ENCODE results near the gene FPR2.

DNA sequence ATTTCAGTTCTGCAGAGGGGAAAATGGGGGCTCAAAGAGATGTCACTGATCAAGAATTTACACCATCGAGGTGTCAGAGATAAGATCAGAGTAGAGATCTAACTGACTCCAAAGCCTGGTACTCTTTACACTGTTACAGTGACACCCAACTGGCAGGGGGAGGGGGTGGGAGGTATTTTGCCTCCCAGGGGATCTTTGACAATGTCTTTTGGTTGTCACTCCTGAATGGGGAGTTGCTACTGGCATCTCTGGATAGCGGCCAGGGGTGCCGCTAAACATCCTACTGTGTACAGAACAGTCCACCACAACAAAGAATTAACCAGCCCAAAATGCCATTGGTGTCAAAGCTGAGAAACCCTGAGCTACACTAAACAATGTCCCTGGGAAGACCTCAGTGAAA lies 37.1 kb downstream of the FPR2 start:
- TF ChIP-seq, protein P1, sequence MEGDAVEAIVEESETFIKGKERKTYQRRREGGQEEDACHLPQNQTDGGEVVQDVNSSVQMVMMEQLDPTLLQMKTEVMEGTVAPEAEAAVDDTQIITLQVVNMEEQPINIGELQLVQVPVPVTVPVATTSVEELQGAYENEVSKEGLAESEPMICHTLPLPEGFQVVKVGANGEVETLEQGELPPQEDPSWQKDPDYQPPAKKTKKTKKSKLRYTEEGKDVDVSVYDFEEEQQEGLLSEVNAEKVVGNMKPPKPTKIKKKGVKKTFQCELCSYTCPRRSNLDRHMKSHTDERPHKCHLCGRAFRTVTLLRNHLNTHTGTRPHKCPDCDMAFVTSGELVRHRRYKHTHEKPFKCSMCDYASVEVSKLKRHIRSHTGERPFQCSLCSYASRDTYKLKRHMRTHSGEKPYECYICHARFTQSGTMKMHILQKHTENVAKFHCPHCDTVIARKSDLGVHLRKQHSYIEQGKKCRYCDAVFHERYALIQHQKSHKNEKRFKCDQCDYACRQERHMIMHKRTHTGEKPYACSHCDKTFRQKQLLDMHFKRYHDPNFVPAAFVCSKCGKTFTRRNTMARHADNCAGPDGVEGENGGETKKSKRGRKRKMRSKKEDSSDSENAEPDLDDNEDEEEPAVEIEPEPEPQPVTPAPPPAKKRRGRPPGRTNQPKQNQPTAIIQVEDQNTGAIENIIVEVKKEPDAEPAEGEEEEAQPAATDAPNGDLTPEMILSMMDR (IDR thresholded peaks at IDR 0.05), result no peak
- TF ChIP-seq EP300 (IDR thresholded peaks at IDR 0.05; ENCODE audit: low read depth), result no peak
- TF ChIP-seq POLR2A (IDR thresholded peaks at IDR 0.05), result no peak
- TF ChIP-seq POLR2AphosphoS5 (IDR thresholded peaks at IDR 0.05), result no peak
